Activated T-helper 2 cell treated with anti-CD3 and anti-CD28 coated beads, Interferon-gamma antibody, Interleukin-2, Interleukin-4, amounts not matched to agents 10 μg/mL and 5 μg/mL and 100 μg/mL, durations not matched to agents 14 hours and 24 hours and 36 hours (primary cell): ENCODE data around the gene MYO18B. TPM values are rescaled to one million over a fixed set of nuclear protein-coding genes. Genes with fewer than 3 reads are reported as not detected.

ENCODE experiments used
- DNase-seq: peaks from one replicate; pipeline ENCODE4 v3.0.0; 2021; ENCODE audit warnings: low spot score
- H3K27ac Mint-ChIP-seq: one replicate; pipeline ENCODE4 v1.8.0; 2021; ENCODE audit warnings: mixed read lengths
- H3K27me3 Mint-ChIP-seq: one replicate; pipeline ENCODE4 v1.8.0; 2021; ENCODE audit warnings: low read depth, mixed read lengths
- H3K36me3 Mint-ChIP-seq: one replicate; pipeline ENCODE4 v1.8.0; 2021; ENCODE audit warnings: low read depth, mixed read lengths
- H3K4me1 Mint-ChIP-seq: one replicate; pipeline ENCODE4 v1.8.0; 2021; ENCODE audit warnings: low read depth, mixed read lengths
- H3K4me3 Mint-ChIP-seq: one replicate; pipeline ENCODE4 v1.8.0; 2021; ENCODE audit warnings: low read depth, mild to moderate bottlenecking, moderate library complexity, mixed read lengths
- H3K9me3 Mint-ChIP-seq: one replicate; pipeline ENCODE4 v1.8.0; 2021; ENCODE audit warnings: mixed read lengths
- intact Hi-C: fragments of 100-400 bp; cut with micrococcal nuclease; formaldehyde crosslinking; loops from one replicate; pipeline ENCODE4 v1.15.1; 2023
- total RNA-seq: library from RNA; stranded (reverse); gene quantifications from 2 replicates; pipeline ENCODE4 v1.2.3, GENCODE V29; 2022

Gene MYO18B
- total RNA-seq, 1 donor from 2014 or later, result 6.1 TPM

DNA sequence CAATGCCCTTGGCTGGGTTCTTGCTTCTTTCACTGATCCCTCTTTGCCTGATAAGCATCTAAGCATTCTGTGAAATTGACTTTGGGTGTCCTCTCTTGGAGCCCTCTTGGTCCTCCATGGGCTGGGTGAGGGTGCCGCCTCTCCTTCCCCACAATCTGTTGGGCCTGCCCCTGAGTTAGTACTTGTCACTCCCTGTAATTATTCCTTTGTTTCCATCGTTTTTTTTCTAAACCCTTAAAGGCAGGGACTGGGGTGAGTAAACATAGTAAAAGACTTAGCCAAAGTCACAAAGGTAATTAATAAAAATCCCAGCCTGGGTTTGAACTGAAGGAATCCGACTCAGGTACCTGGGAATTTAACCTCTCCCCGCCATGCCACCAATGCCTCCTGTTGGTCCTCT, 188.1 kb downstream of the MYO18B start:
- no peaks in the 10 kb centered on the region for H3K36me3 Mint-ChIP-seq
- H3K4me1 Mint-ChIP-seq, result no peaks in the 10 kb centered on the region
- H3K9me3 Mint-ChIP-seq, result no peaks in the 10 kb centered on the region
- DNase-seq, result no peak
- no peak overlapping the region for H3K27ac Mint-ChIP-seq
- H3K4me3 Mint-ChIP-seq, result no peak overlapping the region
- peaks cover 2% of the 10 kb centered on the region for H3K27me3 Mint-ChIP-seq
- intact Hi-C loops, result no loop called here

GRCh38 chr22:25930788-25931310, 188.9 kb downstream of the MYO18B start:
- Mint-ChIP-seq H3K27me3 (peaks cover 4% of the 10 kb centered on the region), H3K36me3 (no peaks in the 10 kb centered on the region), H3K9me3 (no peaks in the 10 kb centered on the region), H3K27ac (no peak overlapping the region), H3K4me3 (no peak overlapping the region), H3K4me1 (no peaks in the 10 kb centered on the region)
- DNase-seq, result no peak
- intact Hi-C loops, result no loop called here

- DNase-seq, result no peak
- H3K4me3 Mint-ChIP-seq, result no peak overlapping the region
- H3K36me3 Mint-ChIP-seq, result no peaks in the 10 kb centered on the region
- H3K27ac Mint-ChIP-seq, result no peak overlapping the region
- no peaks in the 10 kb centered on the region for H3K9me3 Mint-ChIP-seq
- H3K4me1 Mint-ChIP-seq, result no peaks in the 10 kb centered on the region
- peaks cover 4% of the 10 kb centered on the region for H3K27me3 Mint-ChIP-seq
- intact Hi-C loops, result no loop called here
These were observed 191.3 kb downstream of the MYO18B start for GRCh38 chr22:25933158-25933788.

DNA sequence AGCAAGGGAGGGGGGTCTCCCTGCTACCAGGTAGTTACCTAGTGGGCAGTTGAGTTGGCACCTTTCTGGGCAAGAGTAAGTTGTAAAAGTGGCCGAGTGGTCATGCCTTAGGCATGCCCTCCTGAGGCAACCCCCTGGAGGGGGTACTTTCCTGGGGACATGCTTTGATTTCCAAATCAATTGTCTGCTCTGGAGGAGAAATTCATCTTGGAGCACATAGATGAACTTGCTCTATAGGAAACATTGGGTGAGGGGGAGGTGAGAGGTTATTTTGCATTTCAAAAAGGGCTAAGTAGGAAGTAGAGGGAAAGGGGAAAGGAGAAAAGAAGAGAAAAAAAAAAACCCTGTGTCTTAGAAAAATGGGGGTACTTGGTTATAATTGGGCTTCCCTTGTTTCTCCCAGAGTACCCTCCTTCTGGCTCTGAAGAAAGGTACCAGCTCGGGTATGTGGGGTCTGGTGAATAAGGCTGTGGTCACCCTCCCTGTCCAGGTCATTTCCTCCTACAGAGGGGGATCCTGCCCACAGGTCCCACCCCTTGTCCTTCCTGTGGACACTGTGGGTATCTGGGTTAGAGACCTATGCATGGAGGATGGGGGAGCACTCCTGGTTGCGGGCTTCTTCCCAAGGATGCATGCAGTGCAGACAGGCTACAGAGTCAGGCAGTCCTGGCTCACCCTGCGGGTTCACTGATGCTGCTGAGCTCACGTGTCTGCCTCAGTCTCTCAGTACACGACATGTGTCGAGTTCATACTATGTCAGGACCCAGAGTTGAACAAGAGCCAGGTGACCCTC, 193.5 kb downstream of the MYO18B start:
- Mint-ChIP-seq H3K27ac (no peak overlapping the region), H3K4me3 (no peak overlapping the region), H3K9me3 (no peaks in the 10 kb centered on the region), H3K27me3 (peaks cover 4% of the 10 kb centered on the region), H3K4me1 (no peaks in the 10 kb centered on the region), H3K36me3 (no peaks in the 10 kb centered on the region)
- DNase-seq, result no peak
- intact Hi-C loops, result no loop called here

GRCh38 chr22:25938151-25938550, 196.2 kb downstream of the MYO18B start:
- Mint-ChIP-seq H3K4me1 (no peaks in the 10 kb centered on the region), H3K9me3 (no peaks in the 10 kb centered on the region), H3K27me3 (peaks cover 4% of the 10 kb centered on the region), H3K4me3 (no peak overlapping the region), H3K36me3 (no peaks in the 10 kb centered on the region), H3K27ac (no peak overlapping the region)
- no peak for DNase-seq
- intact Hi-C loops, result no loop called here

GRCh38 chr22:25939384-25939783, 197.4 kb downstream of the MYO18B start:
- H3K4me1 Mint-ChIP-seq, result no peaks in the 10 kb centered on the region
- H3K27me3 Mint-ChIP-seq, result peaks cover 3% of the 10 kb centered on the region
- intact Hi-C loops, result no loop called here
- DNase-seq, result no peak
- no peaks in the 10 kb centered on the region for H3K36me3 Mint-ChIP-seq
- H3K4me3 Mint-ChIP-seq, result no peak overlapping the region
- no peak overlapping the region for H3K27ac Mint-ChIP-seq
- no peaks in the 10 kb centered on the region for H3K9me3 Mint-ChIP-seq

- Mint-ChIP-seq H3K4me3 (no peak overlapping the region), H3K9me3 (no peaks in the 10 kb centered on the region), H3K36me3 (no peaks in the 10 kb centered on the region), H3K4me1 (no peaks in the 10 kb centered on the region), H3K27ac (no peak overlapping the region), H3K27me3 (no peaks in the 10 kb centered on the region)
- no peak for DNase-seq
- intact Hi-C loops, result no loop called here
These were observed 198.5 kb downstream of the MYO18B start for GRCh38 chr22:25940479-25940878.

DNA sequence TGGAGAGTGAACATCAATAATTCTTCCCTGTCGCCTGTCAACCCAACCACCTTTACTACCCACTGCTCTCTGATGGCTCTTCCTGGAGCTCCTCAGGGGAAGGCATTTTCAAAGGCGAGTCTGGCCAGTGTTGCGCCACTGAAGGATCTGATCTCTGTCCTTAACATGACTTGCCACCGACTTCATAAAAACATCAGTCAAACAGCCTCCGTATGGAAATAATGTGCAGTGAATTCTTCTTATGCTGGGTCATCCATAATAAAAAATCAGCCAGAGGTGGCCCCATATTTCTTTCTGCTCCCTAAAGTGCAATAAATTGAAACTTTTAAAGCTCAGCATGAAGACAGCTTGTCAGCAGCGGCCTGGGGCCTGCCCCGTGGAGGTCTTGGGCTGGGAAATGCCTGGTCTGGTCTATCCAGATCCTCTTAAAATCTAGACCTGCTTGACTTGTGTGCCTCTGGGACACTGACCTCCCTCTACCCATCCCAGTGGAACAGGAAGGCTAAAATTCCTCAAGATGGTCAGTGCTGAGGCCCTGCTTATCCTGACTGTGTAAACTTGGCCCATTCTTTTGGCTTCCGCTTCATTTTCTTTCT, 199.5 kb downstream of the MYO18B start:
- Mint-ChIP-seq H3K27ac (no peak overlapping the region), H3K4me1 (no peaks in the 10 kb centered on the region), H3K9me3 (no peaks in the 10 kb centered on the region), H3K27me3 (no peaks in the 10 kb centered on the region), H3K36me3 (no peaks in the 10 kb centered on the region), H3K4me3 (no peak overlapping the region)
- DNase-seq, result no peak
- intact Hi-C loops, result no loop called here

- DNase-seq, result no peak
- intact Hi-C loops, result no loop called here
- H3K27ac Mint-ChIP-seq, result no peak overlapping the region
- no peak overlapping the region for H3K4me3 Mint-ChIP-seq
- no peaks in the 10 kb centered on the region for H3K9me3 Mint-ChIP-seq
- no peaks in the 10 kb centered on the region for H3K4me1 Mint-ChIP-seq
- H3K27me3 Mint-ChIP-seq, result no peaks in the 10 kb centered on the region
- H3K36me3 Mint-ChIP-seq, result no peaks in the 10 kb centered on the region
These were observed 200.3 kb downstream of the MYO18B start for GRCh38 chr22:25942115-25942855.

DNA sequence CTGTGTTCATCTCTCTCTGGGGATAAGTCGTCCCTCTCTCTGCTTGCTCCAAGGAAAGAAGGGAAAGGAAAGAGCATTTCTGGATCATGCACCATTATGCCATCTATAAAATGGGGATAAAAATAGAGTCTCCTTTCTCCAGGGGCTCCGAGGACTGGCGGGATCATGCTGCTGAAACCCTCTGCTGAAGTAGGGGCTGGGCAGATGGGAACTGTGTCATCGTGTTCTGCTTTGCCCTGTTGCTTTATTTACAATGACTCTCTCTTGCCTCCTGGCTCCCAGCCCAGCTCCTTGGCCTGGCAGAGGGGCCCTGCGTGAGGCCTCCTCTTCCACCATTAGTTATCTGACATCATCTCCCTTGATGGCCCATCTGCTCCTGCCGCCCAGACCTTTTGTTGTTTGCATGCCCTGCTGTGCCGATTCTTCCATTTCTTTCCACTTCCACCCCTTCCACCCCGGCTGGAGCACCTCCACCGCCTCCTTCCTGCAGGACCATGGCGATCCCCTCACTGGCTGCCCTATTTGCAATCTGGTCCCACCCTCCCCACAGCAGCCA, 200.9 kb downstream of the MYO18B start:
- intact Hi-C loops, result no loop called here
- no peak overlapping the region for H3K4me3 Mint-ChIP-seq
- no peaks in the 10 kb centered on the region for H3K4me1 Mint-ChIP-seq
- H3K9me3 Mint-ChIP-seq, result no peaks in the 10 kb centered on the region
- H3K27ac Mint-ChIP-seq, result no peak overlapping the region
- no peaks in the 10 kb centered on the region for H3K27me3 Mint-ChIP-seq
- H3K36me3 Mint-ChIP-seq, result no peaks in the 10 kb centered on the region
- DNase-seq, result no peak

- no peak overlapping the region for H3K27ac Mint-ChIP-seq
- H3K4me3 Mint-ChIP-seq, result no peak overlapping the region
- H3K36me3 Mint-ChIP-seq, result peaks cover 5% of the 10 kb centered on the region
- H3K9me3 Mint-ChIP-seq, result no peaks in the 10 kb centered on the region
- H3K27me3 Mint-ChIP-seq, result no peaks in the 10 kb centered on the region
- H3K4me1 Mint-ChIP-seq, result peaks cover 5% of the 10 kb centered on the region
- intact Hi-C loops, result no loop called here
- no peak for DNase-seq
These were observed 208.1 kb downstream of the MYO18B start for GRCh38 chr22:25950111-25950510.

- intact Hi-C loops, result no loop called here
- H3K27me3 Mint-ChIP-seq, result no peaks in the 10 kb centered on the region
- peaks cover 5% of the 10 kb centered on the region for H3K36me3 Mint-ChIP-seq
- no peak overlapping the region for H3K4me3 Mint-ChIP-seq
- H3K4me1 Mint-ChIP-seq, result peaks cover 5% of the 10 kb centered on the region
- DNase-seq, result no peak
- no peaks in the 10 kb centered on the region for H3K9me3 Mint-ChIP-seq
- no peak overlapping the region for H3K27ac Mint-ChIP-seq
These were observed 211.3 kb downstream of the MYO18B start for GRCh38 chr22:25953276-25953675.
